GM21529 (cell line): ENCODE data around the gene KLK7.

ENCODE experiments used
- ATAC-seq: cut with Tn5 transposase; IDR thresholded peaks from one replicate; pipeline ENCODE4 v1.9.1; 2021; ENCODE audit not compliant: unreplicated experiment

Gene KLK7

GRCh38 chr19:50983625-50984292, at the start of gene KLK7:
Gene KLK7 (minus strand): TSS chr19:50983917. CDS start chr19:50982399, 1,518 bp downstream.
- ATAC-seq = no peak

DNA sequence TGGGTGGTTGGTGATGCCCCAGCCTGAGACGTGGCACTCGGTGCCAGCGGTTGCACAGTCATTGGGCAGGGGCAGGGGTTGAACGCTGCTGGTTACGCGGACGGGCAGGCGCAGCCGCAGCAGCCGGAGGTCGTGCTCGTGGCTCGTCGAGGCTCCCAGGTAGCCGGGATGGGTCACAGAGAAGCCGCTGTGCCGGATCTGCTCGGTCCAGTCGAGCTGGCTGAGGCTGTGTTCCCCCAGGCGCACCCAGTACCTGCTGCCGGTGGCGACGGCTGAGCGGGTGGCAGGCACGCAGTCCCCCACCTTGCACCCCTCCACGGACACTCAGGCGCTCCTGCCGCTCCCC, 48.1 kb upstream of the KLK7 start:
- no peak for ATAC-seq

GRCh38 chr19:51031220-51031879, 47.6 kb upstream of the KLK7 start:
- no peak for ATAC-seq

GRCh38 chr19:51030631-51031030, 46.9 kb upstream of the KLK7 start:
- no peak for ATAC-seq

- ATAC-seq = no peak
Measured at GRCh38 chr19:51029718-51030117, 46.0 kb upstream of the KLK7 start.

GRCh38 chr19:51027873-51028272, 44.2 kb upstream of the KLK7 start:
- no peak for ATAC-seq

DNA sequence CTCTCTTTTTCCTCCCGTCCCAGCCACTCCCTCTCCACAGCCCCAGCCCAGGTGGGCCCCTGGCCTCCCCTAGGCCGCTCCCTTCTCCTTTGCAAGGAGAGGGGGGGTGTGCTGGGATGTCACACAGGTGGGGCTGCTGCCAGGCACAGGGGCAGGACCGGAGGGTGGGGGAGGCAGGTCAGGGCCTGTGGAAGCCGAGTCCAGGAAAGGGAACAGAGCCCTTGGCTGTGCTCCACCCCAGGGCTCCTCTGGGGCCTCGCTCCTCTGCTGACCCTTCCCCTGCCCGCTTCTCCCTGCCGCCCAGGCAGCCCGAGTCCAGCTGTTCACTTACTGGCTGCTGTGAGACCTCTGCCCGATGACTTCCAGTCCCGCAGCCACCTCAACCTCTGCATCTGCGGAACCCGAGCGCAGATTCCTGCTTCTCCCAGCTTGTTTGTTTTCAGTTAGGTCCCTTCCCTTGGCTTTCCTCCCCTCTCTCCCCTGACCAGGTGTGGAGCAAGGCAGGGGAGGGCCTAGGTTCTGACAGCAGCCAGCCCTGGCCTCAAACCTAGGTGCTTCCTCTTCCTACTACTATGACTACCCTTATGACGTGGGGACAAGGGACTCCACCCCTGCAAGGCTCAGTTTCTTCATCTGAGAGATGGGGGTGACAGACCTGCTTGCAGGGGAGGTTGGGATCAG, 43.5 kb upstream of the KLK7 start:
- no peak for ATAC-seq

- no peak for ATAC-seq
Measured at GRCh38 chr19:51026554-51026831, 42.8 kb upstream of the KLK7 start, which contains the start of gene KLK11. Gene KLK11 (minus strand): TSS chr19:51026616. CDS start chr19:51025631, 985 bp downstream.

- no peak for ATAC-seq
Measured at GRCh38 chr19:51025809-51026553, 42.3 kb upstream of the KLK7 start.

GRCh38 chr19:51025401-51025800, 41.7 kb upstream of the KLK7 start:
- ATAC-seq = no peak

DNA sequence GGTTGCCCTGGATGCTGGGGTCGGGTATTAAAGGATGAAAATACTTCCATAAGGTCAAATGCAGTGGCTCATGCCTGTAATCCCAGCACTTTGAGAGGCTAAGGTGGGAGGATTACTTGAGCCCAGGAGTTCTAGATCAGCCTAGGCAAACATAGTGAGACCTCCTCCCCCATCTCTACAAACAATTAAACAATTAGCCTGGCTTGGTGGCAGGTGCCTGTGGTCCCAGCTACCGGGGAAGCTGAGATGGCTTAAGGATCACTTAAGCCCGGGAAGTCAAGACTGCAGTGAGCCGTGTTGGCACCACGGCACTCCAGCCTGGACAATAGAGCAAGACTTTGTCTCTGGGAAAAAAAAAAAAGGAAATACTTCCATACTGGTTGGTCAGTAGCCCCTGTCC, 41.2 kb upstream of the KLK7 start:
- no peak for ATAC-seq

DNA sequence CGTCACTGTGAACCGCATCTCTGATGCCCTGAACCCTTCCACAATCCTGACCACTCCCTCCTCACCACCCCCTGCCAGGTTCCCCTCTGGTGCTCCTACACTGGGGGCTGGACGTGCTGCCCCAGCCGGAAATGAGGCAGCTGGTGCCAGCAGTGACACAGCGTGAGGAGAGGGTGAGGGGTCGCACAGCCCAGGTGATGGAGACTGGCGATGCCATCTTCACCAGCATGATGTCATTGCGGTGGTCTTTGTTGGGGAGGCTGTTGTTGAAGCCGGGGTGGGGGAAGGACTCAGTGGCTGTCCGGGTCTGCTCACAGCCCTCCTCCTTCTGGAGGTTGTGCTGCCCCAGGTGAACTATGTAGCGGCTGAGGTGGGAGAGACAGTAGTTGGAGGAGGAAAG, 40.2 kb upstream of the KLK7 start:
- no peak for ATAC-seq

DNA sequence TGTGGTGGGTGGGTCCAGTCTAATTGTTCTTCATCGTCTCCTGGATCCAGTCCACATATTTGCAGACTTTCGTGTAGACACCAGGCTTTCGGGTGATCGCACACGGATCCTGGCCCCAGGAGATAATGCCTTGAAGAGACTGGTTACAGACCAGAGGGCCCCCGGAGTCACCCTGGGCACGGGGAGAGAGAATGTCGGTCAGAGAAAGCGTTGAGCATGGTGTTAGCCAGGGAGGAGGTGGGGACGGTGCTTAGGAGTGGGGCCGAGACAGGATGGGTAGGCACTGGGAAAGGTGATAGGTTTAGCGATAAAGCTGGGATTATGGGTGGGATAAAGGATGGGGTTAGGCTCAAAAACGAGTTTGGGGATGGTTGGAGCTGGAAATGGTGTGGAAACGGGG, 38.8 kb upstream of the KLK7 start:
- no peak for ATAC-seq

- no peak for ATAC-seq
Measured at GRCh38 chr19:51020988-51021651, 37.4 kb upstream of the KLK7 start.

GRCh38 chr19:51019544-51019925, 35.8 kb upstream of the KLK7 start, which contains the start of gene KLK10:
Gene KLK10 (minus strand): TSS chr19:51019709. CDS start chr19:51019130, 579 bp downstream.
- ATAC-seq = no peak

DNA sequence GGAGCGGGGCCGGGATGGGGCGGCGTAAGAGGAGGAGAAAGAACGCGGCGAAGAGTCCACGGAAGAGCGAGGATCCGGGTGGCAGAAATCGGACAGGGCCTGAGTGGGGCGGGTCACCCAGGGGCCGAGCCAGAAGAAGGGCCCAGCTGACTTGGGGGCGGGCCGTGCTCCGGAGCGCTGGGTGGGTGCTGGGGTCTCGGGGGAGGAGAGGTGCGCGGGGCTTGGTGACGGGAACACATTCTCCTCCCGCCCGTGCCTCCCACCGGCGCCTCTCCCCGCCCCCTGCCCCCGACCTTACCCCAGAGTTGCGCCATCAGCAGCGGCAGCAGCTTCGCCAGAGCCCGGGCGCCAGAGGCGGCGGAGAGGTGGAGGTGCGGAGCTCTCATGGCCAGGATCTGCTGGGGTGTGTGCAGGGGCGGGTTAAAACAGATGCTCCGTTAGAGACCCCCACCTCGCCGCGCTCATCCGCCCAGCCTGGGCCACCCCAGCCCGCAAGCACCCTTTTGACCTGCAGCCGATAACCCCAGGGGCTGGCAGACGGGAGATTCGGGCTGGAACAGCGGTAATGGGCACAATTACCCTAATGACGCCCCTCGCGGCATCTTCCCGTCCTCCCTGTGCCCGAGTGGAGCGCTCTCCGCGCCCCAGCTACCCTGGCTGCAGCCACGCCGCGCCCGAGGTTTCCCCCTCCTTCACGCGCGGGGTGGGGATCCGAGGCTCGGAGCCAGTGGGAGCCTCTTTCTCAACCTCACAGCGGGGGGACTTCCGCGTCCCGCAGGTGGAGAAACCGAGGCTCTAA, 35.2 kb upstream of the KLK7 start:
- no peak for ATAC-seq

DNA sequence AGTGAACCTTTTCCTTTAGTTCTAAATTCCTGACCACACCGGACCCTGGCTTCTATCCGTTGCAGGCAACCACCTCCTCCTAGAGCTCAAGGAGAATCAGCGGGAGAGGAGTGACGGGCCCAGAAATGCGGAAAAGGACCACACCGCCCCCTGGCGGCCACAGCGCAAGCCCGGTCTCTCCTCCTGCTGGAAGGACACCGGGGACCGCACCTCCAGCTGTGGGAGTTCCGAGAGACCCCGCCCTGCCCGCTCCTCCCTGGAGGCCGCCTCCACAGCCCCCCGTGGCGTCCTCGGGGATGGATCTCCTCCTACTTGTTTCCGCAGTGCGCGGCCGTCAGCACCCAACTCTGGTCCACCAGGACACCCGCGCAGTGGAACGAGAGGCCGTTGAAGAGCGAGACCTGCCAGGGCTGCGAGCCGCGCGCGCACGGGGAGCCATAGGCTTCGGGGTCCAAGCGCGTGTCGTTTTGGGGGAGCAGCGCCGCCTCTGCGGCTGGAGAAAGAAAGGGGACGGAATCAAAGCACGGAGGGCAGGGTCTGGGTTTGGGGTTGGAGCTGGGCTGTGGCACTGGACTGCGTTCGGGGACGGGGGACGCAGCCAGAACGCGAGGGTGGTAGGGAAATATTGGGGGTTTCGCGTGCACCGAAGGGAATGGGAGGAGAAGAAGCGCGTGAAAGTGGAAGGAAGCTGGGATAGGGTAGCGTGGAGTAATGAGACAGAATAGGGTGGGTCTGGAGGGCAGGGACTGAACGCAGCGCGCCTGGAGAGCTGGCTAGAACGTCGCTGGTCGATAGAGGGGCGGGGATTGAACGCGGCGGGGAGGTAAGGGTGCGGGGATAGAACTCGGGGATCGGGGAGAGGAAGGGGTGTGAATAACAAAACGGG, 33.3 kb upstream of the KLK7 start:
- no peak for ATAC-seq

DNA sequence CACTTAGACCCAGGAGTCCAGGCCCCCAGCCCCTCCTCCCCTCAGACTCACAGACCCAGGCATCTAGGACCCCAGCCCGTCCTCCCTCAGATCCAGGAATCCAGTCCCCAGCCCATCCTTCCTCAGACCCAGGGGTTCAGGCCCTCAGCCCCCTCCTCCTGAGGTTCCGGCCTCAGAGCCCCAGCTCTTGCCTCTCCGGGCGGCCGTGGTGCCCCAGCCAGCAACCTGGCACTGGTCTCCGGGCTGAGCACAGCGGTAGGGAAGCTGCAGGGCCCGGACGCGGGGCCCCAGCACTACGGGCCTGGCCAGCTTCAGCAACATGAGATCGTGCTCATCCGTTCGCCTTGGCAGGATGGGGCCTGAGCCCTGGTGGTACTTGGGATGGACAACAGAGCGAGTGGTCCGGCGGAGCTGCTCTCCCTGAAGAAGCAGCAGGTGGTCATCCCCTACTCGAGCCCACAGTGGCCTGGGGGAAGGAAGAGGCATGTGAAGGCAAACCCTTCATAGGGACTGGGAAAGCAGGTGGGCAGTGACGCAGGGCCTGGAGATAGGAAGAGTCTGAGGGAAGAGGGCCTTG, 32.1 kb upstream of the KLK7 start:
- ATAC-seq = no peak

DNA sequence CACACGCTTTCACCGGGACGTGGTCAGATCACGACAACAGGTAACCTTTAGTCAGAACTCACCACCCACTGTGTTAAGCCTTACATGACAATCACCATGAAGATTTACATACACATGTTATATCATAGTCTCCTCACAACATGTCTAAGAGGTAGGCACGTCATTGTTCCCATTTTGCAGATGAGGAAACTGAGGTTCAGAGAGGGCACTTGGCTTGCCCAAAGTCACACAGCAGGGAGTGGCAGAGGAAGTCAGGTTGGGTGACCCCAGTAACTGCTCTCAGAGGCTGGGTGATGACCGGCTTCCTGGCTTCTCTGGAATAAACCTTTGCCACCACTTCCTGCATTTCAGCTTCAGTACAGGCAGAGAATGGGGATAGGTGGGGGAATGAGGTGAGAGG, 30.5 kb upstream of the KLK7 start:
- no peak for ATAC-seq
